Fibroblast of mammary gland (primary cell): ENCODE data around the gene DNAJC5G.

Source experiments
- DNase-seq: peaks from one replicate; pipeline ENCODE4 v3.0.0-alpha.2; 2010; ENCODE audit warnings: low read depth
- H3K4me3 ChIP-seq: 2 replicates; pipeline ENCODE4 v1.5.1; 2011; ENCODE audit warnings: low read depth, mild to moderate bottlenecking, low read length, moderate library complexity; ENCODE audit not compliant: control insufficient read depth
- CTCF ChIP-seq: conservative IDR thresholded peaks from 2 replicates; pipeline ENCODE4 v1.5.1; 2011; ENCODE audit warnings: low read depth, low read length, inconsistent platforms; ENCODE audit not compliant: control insufficient read depth, insufficient read depth

DNAJC5G gene

GRCh38 chr2:27322766-27323595 is 47.7 kb downstream of the DNAJC5G start, which contains the start of gene MPV17:
TSS of gene MPV17 (minus strand) at chr2:27323097. CDS start at chr2:27322517, 580 bp downstream.
- peak within 1 kb of the TSS; percentile 99 for H3K4me3 ChIP-seq
- TF ChIP-seq CTCF, result no peak
- DNase-seq, result peak; percentile 90

- peak overlapping the region; percentile 99 for H3K4me3 ChIP-seq
- no peak for TF ChIP-seq CTCF
- peak; percentile 12 for DNase-seq
Observed at GRCh38 chr2:27323596-27324285, 48.5 kb downstream of the DNAJC5G start.

GRCh38 chr2:27324720-27325119 is 49.5 kb downstream of the DNAJC5G start:
- no peak for DNase-seq

More at GRCh38 chr2:27324720-27325119, 49.5 kb downstream of the DNAJC5G start:
- TF ChIP-seq CTCF, result no peak
- H3K4me3 ChIP-seq, result no peak overlapping the region
